Breast epithelium (tissue), 4 donors: ENCODE results near the gene SERPINI1. TPM values are rescaled to one million over a fixed set of nuclear protein-coding genes. Genes with fewer than 3 reads are reported as not detected.

Source experiments
- DNase-seq, 2 donors: peaks; one replicate each; pipeline ENCODE4 v3.0.0-alpha.2; 2019; ENCODE audit warnings: low spot score in 2 of 2
- H3K27ac ChIP-seq, 2 donors: fragments of 200-600 bp; sonication (generic) in 1 of 2; one replicate each; pipeline ENCODE4 v1.5.1; 2016 to 2019; ENCODE audit warnings: mild to moderate bottlenecking in 1 of 2
- H3K27me3 ChIP-seq, 2 donors: fragments of 200-600 bp; sonication (generic) in 1 of 2; one replicate each; pipeline versions ENCODE4 v1.5.1 to v1.6.0; 2017 to 2019; ENCODE audit warnings: control low read depth in 1 of 2, mild to moderate bottlenecking in 1 of 2
- H3K36me3 ChIP-seq: fragments of 200-600 bp; one replicate; pipeline ENCODE4 v1.5.1; 2019
- H3K4me1 ChIP-seq, 2 donors: fragments of 200-600 bp; sonication (generic); one replicate each; pipeline ENCODE4 v1.5.1; 2016 to 2019; ENCODE audit warnings: control low read depth in 1 of 2
- H3K4me3 ChIP-seq, 3 donors: fragments of 200-600 bp; sonication (generic); 1 replicate in 2 of 3; 2 replicates in 1 of 3; pipeline ENCODE4 v1.5.1; 2016 to 2019; ENCODE audit warnings: mild to moderate bottlenecking in 3 of 3, moderate library complexity in 2 of 3
- H3K9me3 ChIP-seq, 2 donors: fragments of 200-600 bp; sonication (generic) in 1 of 2; one replicate each; pipeline ENCODE4 v1.5.1; 2016 to 2019; ENCODE audit warnings: control low read depth in 1 of 2
- CTCF ChIP-seq, 3 donors: fragments of 450-650 bp; IDR thresholded peaks; one replicate each; pipeline ENCODE4 v1.5.1; 2016 to 2017; ENCODE audit warnings: antibody characterized with exemption in 3 of 3, mild to moderate bottlenecking in 3 of 3, moderate library complexity in 3 of 3
- POLR2A ChIP-seq: fragments of 450-650 bp; IDR thresholded peaks from one replicate; pipeline ENCODE4 v1.6.1; 2016; ENCODE audit warnings: antibody characterized with exemption, mild to moderate bottlenecking, moderate library complexity
- POLR2AphosphoS5 ChIP-seq, 3 donors: sonication (generic); formaldehyde crosslinking; IDR thresholded peaks; one replicate each; pipeline ENCODE4 v1.6.1; 2017; ENCODE audit warnings: antibody characterized with exemption in 3 of 3
- intact Hi-C: fragments of 100-400 bp; cut with DNase I; formaldehyde crosslinking; loops from one replicate; pipeline ENCODE4 v1.15.1; 2023; ENCODE audit warnings: low total_unique reads
- total RNA-seq, 3 donors: library from RNA; depleted of rRNA; stranded (reverse); fragments of >200 nt; gene quantifications; one replicate each; pipeline ENCODE4 v1.1.0, GENCODE V29; 2016

The SERPINI1 gene
- total RNA-seq, 3 donors from 2014 or later, result 4.3 to 10.8 (median 6.3) TPM

- no peak overlapping the region for H3K27ac ChIP-seq
These were observed 18.6 kb upstream of the SERPINI1 start for GRCh38 chr3:167716920-167717319.

GRCh38 chr3:167718582-167718981 lies 16.9 kb upstream of the SERPINI1 start:
- Histone ChIP-seq H3K9me3 (no peaks in the 10 kb centered on the region), H3K4me1 (no peaks in the 10 kb centered on the region), H3K4me3 (no peak overlapping the region), H3K27me3 (no peaks in the 10 kb centered on the region), H3K27ac (no peak overlapping the region), H3K36me3 (peaks cover 4% of the 10 kb centered on the region)
- no peak for DNase-seq
- intact Hi-C loops, result no loop called here
- TF ChIP-seq CTCF (IDR thresholded peaks at IDR 0.05) (no peak), POLR2AphosphoS5 (IDR thresholded peaks at IDR 0.05) (no peak), POLR2A (no peak)

More at GRCh38 chr3:167716920-167717319, 18.6 kb upstream of the SERPINI1 start:
- intact Hi-C loops, result no loop called here
- H3K4me3 ChIP-seq, result no peak overlapping the region
- no peaks in the 10 kb centered on the region for H3K9me3 ChIP-seq
- H3K27me3 ChIP-seq, result no peaks in the 10 kb centered on the region
- H3K36me3 ChIP-seq, result peaks cover 4% of the 10 kb centered on the region
- no peaks in the 10 kb centered on the region for H3K4me1 ChIP-seq
- no peak for TF ChIP-seq CTCF (IDR thresholded peaks at IDR 0.05)
- no peak for TF ChIP-seq POLR2AphosphoS5 (IDR thresholded peaks at IDR 0.05)
- no peak for DNase-seq

GRCh38 chr3:167723025-167723512 lies 12.5 kb upstream of the SERPINI1 start:
- H3K27me3 ChIP-seq, result no peaks in the 10 kb centered on the region

GRCh38 chr3:167723872-167724271 lies 11.6 kb upstream of the SERPINI1 start:
- Histone ChIP-seq H3K9me3 (no peaks in the 10 kb centered on the region), H3K27me3 (no peaks in the 10 kb centered on the region), H3K4me3 (no peak overlapping the region), H3K27ac (no peak overlapping the region), H3K36me3 (no peaks in the 10 kb centered on the region), H3K4me1 (no peaks in the 10 kb centered on the region)
- TF ChIP-seq POLR2A (no peak), POLR2AphosphoS5 (IDR thresholded peaks at IDR 0.05) (no peak), CTCF (IDR thresholded peaks at IDR 0.05) (no peak)
- no peak for DNase-seq
- intact Hi-C loops, result no loop called here

More at GRCh38 chr3:167723025-167723512, 12.5 kb upstream of the SERPINI1 start:
- H3K36me3 ChIP-seq, result peaks cover 4% of the 10 kb centered on the region
- no peak overlapping the region for H3K4me3 ChIP-seq
- H3K4me1 ChIP-seq, result no peaks in the 10 kb centered on the region
- intact Hi-C loops, result no loop called here
- no peak overlapping the region for H3K27ac ChIP-seq
- no peak for DNase-seq
- TF ChIP-seq POLR2A, result no peak
- TF ChIP-seq POLR2AphosphoS5 (IDR thresholded peaks at IDR 0.05), result no peak
- TF ChIP-seq CTCF (IDR thresholded peaks at IDR 0.05), result no peak
- no peaks in the 10 kb centered on the region for H3K9me3 ChIP-seq

DNA sequence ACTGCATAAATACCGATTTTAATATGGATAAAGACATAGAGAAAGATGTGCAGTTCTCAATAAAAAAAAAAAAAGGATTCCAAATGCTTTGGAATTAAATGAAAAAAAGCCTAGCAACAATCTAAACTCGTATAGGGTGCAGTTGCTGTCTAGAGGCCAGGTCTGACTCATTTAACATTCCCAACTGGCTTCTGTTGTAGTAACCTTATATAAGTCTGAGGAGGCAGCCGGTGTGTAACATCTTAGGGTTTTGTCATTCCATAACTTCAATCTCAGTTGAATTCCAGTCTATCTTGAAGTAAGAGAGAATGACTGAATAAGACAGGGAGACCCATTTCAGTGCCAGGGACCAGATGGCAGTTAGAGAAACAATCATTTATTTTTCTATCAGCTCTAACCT lies 7.3 kb upstream of the SERPINI1 start:
- Histone ChIP-seq H3K4me1 (peaks cover 0 to 2% of the 10 kb centered on the region in 2 donors), H3K36me3 (no peaks in the 10 kb centered on the region), H3K27ac (no peak overlapping the region), H3K9me3 (no peaks in the 10 kb centered on the region), H3K4me3 (no peak overlapping the region), H3K27me3 (no peaks in the 10 kb centered on the region)
- DNase-seq, result no peak
- intact Hi-C loops, result no loop called here
- no peak for TF ChIP-seq POLR2A
- no peak for TF ChIP-seq CTCF (IDR thresholded peaks at IDR 0.05)
- TF ChIP-seq POLR2AphosphoS5 (IDR thresholded peaks at IDR 0.05), result no peak
